Umbilical cord (tissue), 2 donors: Measurements from ENCODE around the gene SYNDIG1L. TPM values are rescaled to one million over a fixed set of nuclear protein-coding genes. Genes with fewer than 3 reads are reported as not detected.

ENCODE experiments used
- DNase-seq: peaks from one replicate; pipeline ENCODE4 v3.0.0-alpha.2; 2015; ENCODE audit warnings: low spot score
- total RNA-seq: library from RNA; depleted of rRNA; stranded (reverse); fragments of >200 nt; gene quantifications from one replicate; pipeline ENCODE4 v1.2.3, GENCODE V29; 2014; ENCODE audit warnings: low replicate concordance; ENCODE audit not compliant: insufficient read depth

SYNDIG1L gene
- total RNA-seq, 1 donor from 2014 or later: not detected

- no peak for DNase-seq
These were observed 4.0 kb upstream of the SYNDIG1L start for GRCh38 chr14:74429991-74430390.

- DNase-seq: no peak
These were observed 3.2 kb upstream of the SYNDIG1L start for GRCh38 chr14:74429221-74429691.

- DNase-seq: no peak
These were observed 1.6 kb upstream of the SYNDIG1L start for GRCh38 chr14:74427651-74428050.

GRCh38 chr14:74425525-74426201, 347 bp downstream of the SYNDIG1L start:
- DNase-seq: peak; percentile 9

GRCh38 chr14:74424606-74425005, 1.4 kb downstream of the SYNDIG1L start:
- DNase-seq: no peak

GRCh38 chr14:74423246-74423645, 2.8 kb downstream of the SYNDIG1L start:
- DNase-seq: no peak

- no peak for DNase-seq
These were observed 4.0 kb downstream of the SYNDIG1L start for GRCh38 chr14:74421981-74422380.

GRCh38 chr14:74419086-74419485, 6.9 kb downstream of the SYNDIG1L start:
- no peak for DNase-seq

- DNase-seq: no peak
These were observed 8.0 kb downstream of the SYNDIG1L start for GRCh38 chr14:74418031-74418430.

GRCh38 chr14:74417611-74418010, 8.4 kb downstream of the SYNDIG1L start:
- no peak for DNase-seq

- DNase-seq: no peak
These were observed 8.8 kb downstream of the SYNDIG1L start for GRCh38 chr14:74417201-74417600.

GRCh38 chr14:74415115-74415437, 10.9 kb downstream of the SYNDIG1L start:
- DNase-seq: peak; percentile 45

GRCh38 chr14:74414403-74415114, 11.5 kb downstream of the SYNDIG1L start:
- no peak for DNase-seq

GRCh38 chr14:74413627-74414026, 12.4 kb downstream of the SYNDIG1L start:
- DNase-seq: no peak

GRCh38 chr14:74412753-74413152, 13.3 kb downstream of the SYNDIG1L start:
- no peak for DNase-seq

- no peak for DNase-seq
These were observed 14.3 kb downstream of the SYNDIG1L start for GRCh38 chr14:74411671-74412070.

- no peak for DNase-seq
These were observed 16.6 kb downstream of the SYNDIG1L start for GRCh38 chr14:74409441-74409840.

GRCh38 chr14:74408870-74409269, 17.1 kb downstream of the SYNDIG1L start:
- DNase-seq: no peak

GRCh38 chr14:74407801-74408154, 18.2 kb downstream of the SYNDIG1L start:
- DNase-seq: no peak

GRCh38 chr14:74407021-74407800, 18.8 kb downstream of the SYNDIG1L start:
- DNase-seq: no peak

GRCh38 chr14:74405663-74406062, 20.3 kb downstream of the SYNDIG1L start:
- DNase-seq: no peak

GRCh38 chr14:74404435-74404834, 21.6 kb downstream of the SYNDIG1L start:
- DNase-seq: no peak
